ENCODE measurements around the gene FZD4. TPM values are rescaled to one million over a fixed set of nuclear protein-coding genes. Genes with fewer than 3 reads are reported as not detected.

The FZD4 gene
- polyA plus RNA-seq, 1 donor from 2014 or later, result 0.76 TPM

DNA sequence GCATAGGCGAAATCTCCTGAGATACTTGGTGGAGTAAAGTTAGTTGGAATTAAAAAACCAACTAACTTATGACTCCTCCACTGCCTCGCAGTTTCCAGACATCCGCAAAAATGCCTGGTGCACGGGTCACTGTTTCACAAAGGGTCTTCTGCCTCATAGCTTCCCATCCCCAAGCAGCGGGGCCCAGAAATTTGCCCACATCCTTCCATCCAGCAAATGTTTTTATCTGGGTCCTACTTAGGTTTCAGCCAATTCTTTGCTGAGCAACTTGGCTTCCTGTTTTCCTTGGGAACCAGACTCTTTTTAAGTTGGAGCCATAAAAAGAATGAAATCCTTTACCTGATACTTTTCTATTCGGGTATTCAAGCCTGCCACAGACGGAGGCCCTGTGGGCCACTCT is 36.2 kb downstream of the FZD4 start:
- Histone ChIP-seq H3K27ac (ENCODE audit: low read length) (no peak overlapping the region), H3K79me2 (replicated peaks; ENCODE audit: insufficient read depth, low read length) (no peaks in the 10 kb centered on the region), H3K27me3 (ENCODE audit: insufficient read depth, low read depth, low read length) (no peaks in the 10 kb centered on the region), H3F3A (ENCODE audit: insufficient read depth, low read length, poor library complexity, severe bottlenecking) (no peaks in the 10 kb centered on the region), H3K9ac (ENCODE audit: low read length) (no peak overlapping the region), H3K36me3 (ENCODE audit: insufficient read depth, low read length) (no peaks in the 10 kb centered on the region), H3K9me3 (ENCODE audit: low read length) (no peaks in the 10 kb centered on the region), H2AFZ (ENCODE audit: low read depth, low read length) (no peak overlapping the region), H3K4me3 (ENCODE audit: low read length) (no peak overlapping the region), H3K4me2 (ENCODE audit: low read length) (no peak overlapping the region), H4K20me1 (ENCODE audit: insufficient read depth) (no peaks in the 10 kb centered on the region), H3K9me2 (ENCODE audit: insufficient read depth, low read length) (no peaks in the 10 kb centered on the region)
- TF ChIP-seq EZH2 (IDR thresholded peaks at IDR 0.05; ENCODE audit: borderline replicate concordance, insufficient read depth, low read length, poor library complexity, severe bottlenecking) (no peak), MXI1 (conservative IDR thresholded peaks at IDR 0.05; ENCODE audit: poor library complexity, severe bottlenecking) (no peak), SMC3 (conservative IDR thresholded peaks at IDR 0.05; ENCODE audit: poor library complexity) (no peak), POLR2AphosphoS5 (IDR thresholded peaks at IDR 0.05) (no peak), TAF1 (IDR thresholded peaks at IDR 0.05; ENCODE audit: low read depth) (no peak), EP300 (conservative IDR thresholded peaks at IDR 0.05; ENCODE audit: poor library complexity, severe bottlenecking) (no peak), RAD21 (conservative IDR thresholded peaks at IDR 0.05) (no peak)
- TF ChIP-seq, protein P1, sequence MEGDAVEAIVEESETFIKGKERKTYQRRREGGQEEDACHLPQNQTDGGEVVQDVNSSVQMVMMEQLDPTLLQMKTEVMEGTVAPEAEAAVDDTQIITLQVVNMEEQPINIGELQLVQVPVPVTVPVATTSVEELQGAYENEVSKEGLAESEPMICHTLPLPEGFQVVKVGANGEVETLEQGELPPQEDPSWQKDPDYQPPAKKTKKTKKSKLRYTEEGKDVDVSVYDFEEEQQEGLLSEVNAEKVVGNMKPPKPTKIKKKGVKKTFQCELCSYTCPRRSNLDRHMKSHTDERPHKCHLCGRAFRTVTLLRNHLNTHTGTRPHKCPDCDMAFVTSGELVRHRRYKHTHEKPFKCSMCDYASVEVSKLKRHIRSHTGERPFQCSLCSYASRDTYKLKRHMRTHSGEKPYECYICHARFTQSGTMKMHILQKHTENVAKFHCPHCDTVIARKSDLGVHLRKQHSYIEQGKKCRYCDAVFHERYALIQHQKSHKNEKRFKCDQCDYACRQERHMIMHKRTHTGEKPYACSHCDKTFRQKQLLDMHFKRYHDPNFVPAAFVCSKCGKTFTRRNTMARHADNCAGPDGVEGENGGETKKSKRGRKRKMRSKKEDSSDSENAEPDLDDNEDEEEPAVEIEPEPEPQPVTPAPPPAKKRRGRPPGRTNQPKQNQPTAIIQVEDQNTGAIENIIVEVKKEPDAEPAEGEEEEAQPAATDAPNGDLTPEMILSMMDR (IDR thresholded peaks at IDR 0.05; ENCODE audit: poor library complexity, severe bottlenecking), result no peak
- TF ChIP-seq, protein P2, sequence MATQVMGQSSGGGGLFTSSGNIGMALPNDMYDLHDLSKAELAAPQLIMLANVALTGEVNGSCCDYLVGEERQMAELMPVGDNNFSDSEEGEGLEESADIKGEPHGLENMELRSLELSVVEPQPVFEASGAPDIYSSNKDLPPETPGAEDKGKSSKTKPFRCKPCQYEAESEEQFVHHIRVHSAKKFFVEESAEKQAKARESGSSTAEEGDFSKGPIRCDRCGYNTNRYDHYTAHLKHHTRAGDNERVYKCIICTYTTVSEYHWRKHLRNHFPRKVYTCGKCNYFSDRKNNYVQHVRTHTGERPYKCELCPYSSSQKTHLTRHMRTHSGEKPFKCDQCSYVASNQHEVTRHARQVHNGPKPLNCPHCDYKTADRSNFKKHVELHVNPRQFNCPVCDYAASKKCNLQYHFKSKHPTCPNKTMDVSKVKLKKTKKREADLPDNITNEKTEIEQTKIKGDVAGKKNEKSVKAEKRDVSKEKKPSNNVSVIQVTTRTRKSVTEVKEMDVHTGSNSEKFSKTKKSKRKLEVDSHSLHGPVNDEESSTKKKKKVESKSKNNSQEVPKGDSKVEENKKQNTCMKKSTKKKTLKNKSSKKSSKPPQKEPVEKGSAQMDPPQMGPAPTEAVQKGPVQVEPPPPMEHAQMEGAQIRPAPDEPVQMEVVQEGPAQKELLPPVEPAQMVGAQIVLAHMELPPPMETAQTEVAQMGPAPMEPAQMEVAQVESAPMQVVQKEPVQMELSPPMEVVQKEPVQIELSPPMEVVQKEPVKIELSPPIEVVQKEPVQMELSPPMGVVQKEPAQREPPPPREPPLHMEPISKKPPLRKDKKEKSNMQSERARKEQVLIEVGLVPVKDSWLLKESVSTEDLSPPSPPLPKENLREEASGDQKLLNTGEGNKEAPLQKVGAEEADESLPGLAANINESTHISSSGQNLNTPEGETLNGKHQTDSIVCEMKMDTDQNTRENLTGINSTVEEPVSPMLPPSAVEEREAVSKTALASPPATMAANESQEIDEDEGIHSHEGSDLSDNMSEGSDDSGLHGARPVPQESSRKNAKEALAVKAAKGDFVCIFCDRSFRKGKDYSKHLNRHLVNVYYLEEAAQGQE (IDR thresholded peaks at IDR 0.05; ENCODE audit: borderline replicate concordance), result no peak

DNA sequence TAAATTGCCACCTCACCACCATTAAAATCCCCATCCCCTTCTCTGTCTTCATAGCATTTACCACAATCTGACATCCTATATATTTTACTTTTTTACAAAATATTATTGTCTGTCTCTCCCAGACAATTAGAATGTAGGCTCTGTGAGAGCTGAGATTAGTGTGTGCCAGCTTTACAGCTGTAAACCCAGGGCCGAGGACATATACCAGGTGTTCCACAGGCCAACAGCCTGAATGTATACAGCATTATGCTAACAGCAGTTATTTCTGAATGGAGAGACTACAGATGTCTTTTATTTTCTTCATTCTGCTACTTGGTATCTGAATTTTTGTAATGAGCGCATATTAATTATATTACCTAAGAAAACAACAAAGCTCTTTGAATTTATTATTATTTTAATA is 36.7 kb downstream of the FZD4 start:
- no peak overlapping the region for H2AFZ ChIP-seq (ENCODE audit: low read depth, low read length)
- no peaks in the 10 kb centered on the region for H3K27me3 ChIP-seq (ENCODE audit: insufficient read depth, low read depth, low read length)
- H3F3A ChIP-seq (ENCODE audit: insufficient read depth, low read length, poor library complexity, severe bottlenecking), result no peaks in the 10 kb centered on the region
- H4K20me1 ChIP-seq (ENCODE audit: insufficient read depth), result no peaks in the 10 kb centered on the region
- H3K9me2 ChIP-seq (ENCODE audit: insufficient read depth, low read length), result no peaks in the 10 kb centered on the region
- no peak overlapping the region for H3K4me2 ChIP-seq (ENCODE audit: low read length)
- no peaks in the 10 kb centered on the region for H3K9me3 ChIP-seq (ENCODE audit: low read length)
- no peak overlapping the region for H3K27ac ChIP-seq (ENCODE audit: low read length)
- no peak overlapping the region for H3K4me3 ChIP-seq (ENCODE audit: low read length)
- H3K79me2 ChIP-seq (replicated peaks; ENCODE audit: insufficient read depth, low read length), result no peaks in the 10 kb centered on the region
- TF ChIP-seq, protein P2 (IDR thresholded peaks at IDR 0.05; ENCODE audit: borderline replicate concordance), result no peak
- TF ChIP-seq SMC3 (conservative IDR thresholded peaks at IDR 0.05; ENCODE audit: poor library complexity) (no peak), TAF1 (IDR thresholded peaks at IDR 0.05; ENCODE audit: low read depth) (no peak), POLR2AphosphoS5 (IDR thresholded peaks at IDR 0.05) (no peak), EP300 (conservative IDR thresholded peaks at IDR 0.05; ENCODE audit: poor library complexity, severe bottlenecking) (no peak), MXI1 (conservative IDR thresholded peaks at IDR 0.05; ENCODE audit: poor library complexity, severe bottlenecking) (no peak)
- TF ChIP-seq, protein P1 (IDR thresholded peaks at IDR 0.05; ENCODE audit: poor library complexity, severe bottlenecking), result no peak
- H3K36me3 ChIP-seq (ENCODE audit: insufficient read depth, low read length), result no peaks in the 10 kb centered on the region
- no peak overlapping the region for H3K9ac ChIP-seq (ENCODE audit: low read length)
